GM18867 (cell line): Measurements from ENCODE around the gene NEDD1.

Experiments used
- ATAC-seq: cut with Tn5 transposase; IDR thresholded peaks from one replicate; pipeline ENCODE4 v1.9.1; 2021; ENCODE audit warnings: mild to moderate bottlenecking, moderate library complexity; ENCODE audit not compliant: unreplicated experiment

Gene NEDD1

GRCh38 chr12:96901175-96901574 is 5.9 kb upstream of the NEDD1 start:
- ATAC-seq = no peak

- ATAC-seq = peak; percentile 35
Observed at GRCh38 chr12:96902076-96902475, 5.0 kb upstream of the NEDD1 start.

- no peak for ATAC-seq
Observed at GRCh38 chr12:96906498-96906848, 584 bp upstream of the NEDD1 start.

- peak; percentile 34 for ATAC-seq
Observed at GRCh38 chr12:96907671-96908422, 790 bp downstream of the NEDD1 start.

- ATAC-seq = no peak
Observed at GRCh38 chr12:96908423-96908675, 1.3 kb downstream of the NEDD1 start.

GRCh38 chr12:96912261-96912660 is 5.2 kb downstream of the NEDD1 start:
- ATAC-seq = no peak

GRCh38 chr12:96912943-96913342 is 5.9 kb downstream of the NEDD1 start:
- no peak for ATAC-seq

GRCh38 chr12:96919510-96920210 is 12.6 kb downstream of the NEDD1 start:
- ATAC-seq = no peak

- ATAC-seq = no peak
Observed at GRCh38 chr12:96948782-96949181, 41.7 kb downstream of the NEDD1 start.

- no peak for ATAC-seq
Observed at GRCh38 chr12:96979532-96979931, 72.5 kb downstream of the NEDD1 start.

- no peak for ATAC-seq
Observed at GRCh38 chr12:96980991-96981414, 73.9 kb downstream of the NEDD1 start.

- no peak for ATAC-seq
Observed at GRCh38 chr12:96981911-96982310, 74.9 kb downstream of the NEDD1 start.

- no peak for ATAC-seq
Observed at GRCh38 chr12:96982671-96983070, 75.6 kb downstream of the NEDD1 start.

GRCh38 chr12:96985515-96986362 is 78.7 kb downstream of the NEDD1 start:
- ATAC-seq = peak; percentile 83

- no peak for ATAC-seq
Observed at GRCh38 chr12:96986883-96987523, 79.9 kb downstream of the NEDD1 start.

- no peak for ATAC-seq
Observed at GRCh38 chr12:96988919-96989318, 81.9 kb downstream of the NEDD1 start.

- ATAC-seq = no peak
Observed at GRCh38 chr12:96989916-96990315, 82.9 kb downstream of the NEDD1 start.

GRCh38 chr12:96994900-96995299 is 87.8 kb downstream of the NEDD1 start:
- ATAC-seq = no peak

GRCh38 chr12:96995861-96996260 is 88.8 kb downstream of the NEDD1 start:
- ATAC-seq = no peak

- ATAC-seq = no peak
Observed at GRCh38 chr12:96997797-96998484, 90.9 kb downstream of the NEDD1 start.

- ATAC-seq = no peak
Observed at GRCh38 chr12:97003276-97003675, 96.2 kb downstream of the NEDD1 start.
